ENCODE data around the gene S100A3.
A peak's percentile ranks its signal among the peaks of the same experiment; 100 is the strongest.

S100A3 gene

DNA sequence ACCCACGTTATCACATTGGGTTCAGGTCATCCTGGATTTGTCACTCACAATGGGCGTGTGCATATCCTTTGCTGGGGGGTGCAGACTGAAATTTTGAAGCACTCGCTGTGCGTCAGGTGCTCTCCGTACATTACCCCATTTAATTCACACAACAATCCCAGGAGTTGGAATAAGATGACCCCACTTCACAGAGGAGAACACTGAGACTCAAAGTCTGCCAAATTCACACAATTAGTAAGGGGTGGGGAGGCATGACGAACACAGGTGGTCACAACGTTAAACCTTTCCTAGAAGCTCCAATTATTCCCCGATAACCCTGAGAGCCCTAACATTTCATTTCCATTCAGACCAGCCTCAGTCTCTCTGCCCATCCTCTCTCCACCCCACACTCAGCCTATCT, 20.4 kb upstream of the S100A3 start:
- TF ChIP-seq, protein P1, sequence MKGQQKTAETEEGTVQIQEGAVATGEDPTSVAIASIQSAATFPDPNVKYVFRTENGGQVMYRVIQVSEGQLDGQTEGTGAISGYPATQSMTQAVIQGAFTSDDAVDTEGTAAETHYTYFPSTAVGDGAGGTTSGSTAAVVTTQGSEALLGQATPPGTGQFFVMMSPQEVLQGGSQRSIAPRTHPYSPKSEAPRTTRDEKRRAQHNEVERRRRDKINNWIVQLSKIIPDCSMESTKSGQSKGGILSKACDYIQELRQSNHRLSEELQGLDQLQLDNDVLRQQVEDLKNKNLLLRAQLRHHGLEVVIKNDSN (IDR thresholded peaks at IDR 0.05) = no peak
- 0 out of 2 replicates have a peak, but pooled peaks have one; percentile 5 for TF ChIP-seq EGR1 (IDR thresholded peaks at IDR 0.05)

DNA sequence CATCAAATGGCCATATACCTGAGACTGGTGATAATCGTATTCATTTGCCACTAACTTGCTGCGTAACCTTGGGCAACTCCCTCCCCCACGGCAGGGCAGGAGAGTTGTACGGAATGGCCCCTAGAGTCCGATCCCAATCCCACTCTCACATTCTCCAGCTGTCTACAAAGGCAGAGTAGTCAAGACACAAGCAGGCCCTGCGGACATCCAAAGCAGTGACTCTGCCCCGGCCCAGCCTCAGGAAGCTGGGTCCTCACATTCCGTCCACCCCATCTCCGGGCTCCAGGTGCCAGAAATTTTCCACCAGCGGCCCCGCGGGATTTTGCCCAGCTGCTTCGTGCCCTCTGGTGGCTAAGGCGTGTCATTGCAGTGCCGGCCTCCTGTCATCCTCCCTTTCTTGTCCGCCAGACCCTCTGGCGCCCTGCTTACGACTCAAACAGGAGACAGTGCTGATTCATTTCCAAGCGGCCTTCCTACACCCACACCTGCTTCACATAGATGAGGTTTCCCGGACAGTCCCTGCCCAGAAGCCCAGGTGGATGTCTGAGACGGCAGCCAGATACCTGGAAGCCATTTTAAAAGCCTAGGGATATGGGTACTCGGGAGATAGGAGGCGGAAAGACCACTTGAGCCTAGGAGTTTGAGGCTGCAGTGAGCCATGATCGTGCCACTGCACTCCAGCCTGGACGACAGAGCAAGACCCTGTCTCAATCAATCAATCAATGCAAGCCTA, 19.5 kb upstream of the S100A3 start:
- TF ChIP-seq NFIC (IDR thresholded peaks at IDR 0.05) = peak; percentile 52; the same call in 1 of the 2 replicates
- TF ChIP-seq RAD21 (IDR thresholded peaks at IDR 0.05; ENCODE audit: low read depth) = peak; percentile 99
- TF ChIP-seq EP300 (IDR thresholded peaks at IDR 0.05; ENCODE audit: borderline replicate concordance) = peak; percentile 21; the same call in 1 of the 2 replicates
- TF ChIP-seq FOXM1 (IDR thresholded peaks at IDR 0.05; ENCODE audit: borderline replicate concordance, low read depth) = no peak
- no peak; the same call in 1 of the 2 replicates for TF ChIP-seq YY1 (IDR thresholded peaks at IDR 0.05; ENCODE audit: low read depth)
- TF ChIP-seq EGR1 (IDR thresholded peaks at IDR 0.05) = no peak
- no peak; the same call in 1 of the 2 replicates for TF ChIP-seq TAF1 (IDR thresholded peaks at IDR 0.05; ENCODE audit: low read depth)
- TF ChIP-seq, protein P2, sequence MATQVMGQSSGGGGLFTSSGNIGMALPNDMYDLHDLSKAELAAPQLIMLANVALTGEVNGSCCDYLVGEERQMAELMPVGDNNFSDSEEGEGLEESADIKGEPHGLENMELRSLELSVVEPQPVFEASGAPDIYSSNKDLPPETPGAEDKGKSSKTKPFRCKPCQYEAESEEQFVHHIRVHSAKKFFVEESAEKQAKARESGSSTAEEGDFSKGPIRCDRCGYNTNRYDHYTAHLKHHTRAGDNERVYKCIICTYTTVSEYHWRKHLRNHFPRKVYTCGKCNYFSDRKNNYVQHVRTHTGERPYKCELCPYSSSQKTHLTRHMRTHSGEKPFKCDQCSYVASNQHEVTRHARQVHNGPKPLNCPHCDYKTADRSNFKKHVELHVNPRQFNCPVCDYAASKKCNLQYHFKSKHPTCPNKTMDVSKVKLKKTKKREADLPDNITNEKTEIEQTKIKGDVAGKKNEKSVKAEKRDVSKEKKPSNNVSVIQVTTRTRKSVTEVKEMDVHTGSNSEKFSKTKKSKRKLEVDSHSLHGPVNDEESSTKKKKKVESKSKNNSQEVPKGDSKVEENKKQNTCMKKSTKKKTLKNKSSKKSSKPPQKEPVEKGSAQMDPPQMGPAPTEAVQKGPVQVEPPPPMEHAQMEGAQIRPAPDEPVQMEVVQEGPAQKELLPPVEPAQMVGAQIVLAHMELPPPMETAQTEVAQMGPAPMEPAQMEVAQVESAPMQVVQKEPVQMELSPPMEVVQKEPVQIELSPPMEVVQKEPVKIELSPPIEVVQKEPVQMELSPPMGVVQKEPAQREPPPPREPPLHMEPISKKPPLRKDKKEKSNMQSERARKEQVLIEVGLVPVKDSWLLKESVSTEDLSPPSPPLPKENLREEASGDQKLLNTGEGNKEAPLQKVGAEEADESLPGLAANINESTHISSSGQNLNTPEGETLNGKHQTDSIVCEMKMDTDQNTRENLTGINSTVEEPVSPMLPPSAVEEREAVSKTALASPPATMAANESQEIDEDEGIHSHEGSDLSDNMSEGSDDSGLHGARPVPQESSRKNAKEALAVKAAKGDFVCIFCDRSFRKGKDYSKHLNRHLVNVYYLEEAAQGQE (IDR thresholded peaks at IDR 0.05; ENCODE audit: low read depth) = no peak
- no peak for TF ChIP-seq CREB1 (IDR thresholded peaks at IDR 0.05; ENCODE audit: low read depth)
- TF ChIP-seq ZBTB7A (IDR thresholded peaks at IDR 0.05; ENCODE audit: low read depth) = no peak; the same call in 1 of the 2 replicates
- peak; percentile 61; the same call in 1 of the 2 replicates for TF ChIP-seq TCF12 (IDR thresholded peaks at IDR 0.05; ENCODE audit: low read depth)
- TF ChIP-seq TEAD4 (IDR thresholded peaks at IDR 0.05) = peak; percentile 62
- TF ChIP-seq MAX (IDR thresholded peaks at IDR 0.05) = peak; percentile 31; the same call in 1 of the 2 replicates
- TF ChIP-seq CEBPB (IDR thresholded peaks at IDR 0.05) = no peak
- TF ChIP-seq, protein P1 (IDR thresholded peaks at IDR 0.05) = no peak

- TF ChIP-seq, protein P2 (IDR thresholded peaks at IDR 0.05; ENCODE audit: low read depth) = no peak
- TF ChIP-seq RAD21 (IDR thresholded peaks at IDR 0.05; ENCODE audit: low read depth) (no peak), TCF12 (IDR thresholded peaks at IDR 0.05; ENCODE audit: low read depth) (no peak; the same call in 1 of the 2 replicates), TAF1 (IDR thresholded peaks at IDR 0.05; ENCODE audit: low read depth) (no peak), ZBTB7A (IDR thresholded peaks at IDR 0.05; ENCODE audit: low read depth) (no peak), TEAD4 (IDR thresholded peaks at IDR 0.05) (no peak), CREB1 (IDR thresholded peaks at IDR 0.05; ENCODE audit: low read depth) (no peak), YY1 (IDR thresholded peaks at IDR 0.05; ENCODE audit: low read depth) (no peak), EP300 (IDR thresholded peaks at IDR 0.05; ENCODE audit: borderline replicate concordance) (no peak; the same call in 1 of the 2 replicates), NFIC (IDR thresholded peaks at IDR 0.05) (no peak), MAX (IDR thresholded peaks at IDR 0.05) (no peak), EGR1 (IDR thresholded peaks at IDR 0.05) (no peak), CEBPB (IDR thresholded peaks at IDR 0.05) (no peak), FOXM1 (IDR thresholded peaks at IDR 0.05; ENCODE audit: borderline replicate concordance, low read depth) (no peak)
- TF ChIP-seq, protein P1 (IDR thresholded peaks at IDR 0.05) = no peak
Observed at GRCh38 chr1:153567621-153568366, 18.7 kb upstream of the S100A3 start.

DNA sequence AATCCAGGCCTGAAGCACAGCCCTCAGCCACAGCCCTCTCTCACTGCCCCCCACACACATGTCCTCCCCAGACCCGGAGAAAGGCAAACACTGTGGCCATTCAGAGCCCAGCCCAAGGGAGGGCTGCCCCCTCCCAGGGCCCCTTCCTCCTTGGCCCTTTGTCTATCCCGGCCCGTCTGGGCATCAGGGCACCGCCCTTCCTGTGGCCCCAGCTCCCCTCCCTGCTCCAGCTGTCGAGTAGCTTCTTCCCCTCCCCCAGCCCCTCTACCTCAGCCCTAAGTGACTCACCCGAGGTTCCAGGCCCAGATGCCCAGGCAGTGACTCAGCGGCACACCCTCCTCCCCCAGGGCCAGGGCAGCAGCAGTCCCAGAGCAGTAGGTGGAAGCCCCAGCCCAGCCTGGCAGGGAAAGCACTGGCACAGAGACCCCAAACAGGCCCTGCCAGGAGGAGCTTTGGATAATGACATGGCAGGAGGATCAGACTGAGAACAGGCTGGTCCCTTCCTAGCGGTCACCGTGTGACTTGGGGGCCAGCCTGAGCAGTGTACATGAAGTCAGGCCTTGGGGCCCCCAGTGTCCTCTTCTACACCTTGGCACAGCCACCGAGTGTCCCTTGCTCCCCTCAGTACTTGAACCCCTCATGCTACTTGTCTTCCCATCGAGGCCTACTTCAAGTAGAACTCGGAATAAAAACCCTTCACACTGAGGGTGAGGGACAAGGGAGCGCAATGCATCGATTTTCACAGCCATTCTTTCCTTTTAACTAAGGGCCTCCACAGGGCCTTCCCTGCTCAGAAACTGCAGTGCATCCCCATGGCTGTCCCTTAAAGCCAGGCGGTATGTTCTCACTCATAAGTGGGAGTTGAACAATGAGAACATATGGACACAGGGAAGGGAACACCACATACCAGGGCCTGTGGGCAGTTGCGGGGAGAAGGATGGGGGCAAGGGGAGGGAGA, 17.6 kb upstream of the S100A3 start:
- peak; percentile 98 for TF ChIP-seq TEAD4 (IDR thresholded peaks at IDR 0.05)
- peak; percentile 32; the same call in 1 of the 2 replicates for TF ChIP-seq RAD21 (IDR thresholded peaks at IDR 0.05; ENCODE audit: low read depth)
- TF ChIP-seq TAF1 (IDR thresholded peaks at IDR 0.05; ENCODE audit: low read depth) = peak; percentile 75
- peak; percentile 28; the same call in 1 of the 2 replicates for TF ChIP-seq EGR1 (IDR thresholded peaks at IDR 0.05)
- peak; percentile 79 for TF ChIP-seq YY1 (IDR thresholded peaks at IDR 0.05; ENCODE audit: low read depth)
- peak; percentile 97 for TF ChIP-seq EP300 (IDR thresholded peaks at IDR 0.05; ENCODE audit: borderline replicate concordance)
- peak; percentile 87 for TF ChIP-seq MAX (IDR thresholded peaks at IDR 0.05)
- peak; percentile 99 for TF ChIP-seq TCF12 (IDR thresholded peaks at IDR 0.05; ENCODE audit: low read depth)
- no peak for TF ChIP-seq CREB1 (IDR thresholded peaks at IDR 0.05; ENCODE audit: low read depth)
- TF ChIP-seq, protein P1 (IDR thresholded peaks at IDR 0.05) = peak; percentile 39; the same call in 1 of the 2 replicates
- TF ChIP-seq CEBPB (IDR thresholded peaks at IDR 0.05) = peak; percentile 56; the same call in 1 of the 2 replicates
- TF ChIP-seq FOXM1 (IDR thresholded peaks at IDR 0.05; ENCODE audit: borderline replicate concordance, low read depth) = peak; percentile 94
- TF ChIP-seq ZBTB7A (IDR thresholded peaks at IDR 0.05; ENCODE audit: low read depth) = peak; percentile 96
- TF ChIP-seq, protein P2 (IDR thresholded peaks at IDR 0.05; ENCODE audit: low read depth) = no peak
- peak; percentile 92 for TF ChIP-seq NFIC (IDR thresholded peaks at IDR 0.05)
